ENCODE results near the gene MYNN. TPM values are rescaled to one million over a fixed set of nuclear protein-coding genes. Genes with fewer than 3 reads are reported as not detected.
A peak's percentile ranks its signal among the peaks of the same experiment; 100 is the strongest.

Gene MYNN
- total and polyA plus RNA-seq, 2 of the 13 experiments (the other 11 are each of a cell fraction or from before 2014, with no cell fraction given): 10.4 to 17.6 TPM

DNA sequence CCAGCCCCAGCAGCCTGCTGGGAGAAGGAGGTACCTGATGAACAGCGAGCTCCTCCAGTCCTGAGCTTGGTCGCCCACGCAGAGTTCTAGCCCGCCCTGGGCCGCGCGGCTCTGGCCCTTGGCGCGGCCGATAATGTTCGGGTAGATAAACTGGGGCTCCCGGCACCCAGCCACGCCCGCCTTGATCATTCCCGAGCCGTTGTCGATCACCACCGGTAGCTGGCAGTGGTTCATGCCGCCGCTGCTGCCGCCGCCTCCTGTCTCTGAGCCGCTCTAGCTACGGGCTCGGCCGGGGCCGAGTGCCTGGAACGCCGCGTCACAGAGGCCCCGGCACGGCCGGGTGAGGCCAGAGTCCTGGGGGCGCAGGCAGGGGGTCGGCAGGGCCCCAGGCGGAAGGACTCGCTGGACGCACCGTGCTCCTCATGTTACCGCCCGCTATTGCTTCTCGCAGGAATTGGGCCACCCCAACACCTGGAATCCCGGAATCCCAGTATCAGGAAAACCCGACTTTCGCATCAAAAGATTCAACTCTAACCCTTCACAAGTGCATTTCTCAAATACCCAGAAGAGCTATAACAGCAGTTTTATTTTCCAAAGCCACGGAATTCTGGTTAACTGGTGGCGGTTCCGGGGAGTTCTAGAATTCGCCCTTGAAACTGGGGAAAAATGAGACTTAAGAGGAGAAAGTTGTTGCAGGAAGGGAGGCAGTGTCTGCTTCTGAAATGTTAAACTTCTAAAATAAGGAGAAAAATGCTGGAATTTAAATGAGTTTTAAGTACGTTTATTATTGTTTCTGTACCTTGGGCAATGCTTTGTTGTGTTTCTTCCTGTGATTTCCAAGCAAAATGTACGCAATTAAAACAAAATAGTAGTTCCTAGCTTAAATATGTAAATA lies 3.7 kb upstream of the MYNN start, which contains the start of gene ACTRT3 (continued):
- TF ChIP-seq EP300 (IDR thresholded peaks at IDR 0.05; ENCODE audit: low read depth in 2 of 2, low read length in 2 of 2): no peak
- no peak for TF ChIP-seq EP300 (CRISPR knock-in tag; IDR thresholded peaks at IDR 0.05; ENCODE audit: borderline replicate concordance)
- TF ChIP-seq ZFP1 (CRISPR knock-in tag; IDR thresholded peaks at IDR 0.05): no peak
- no peak for TF ChIP-seq FOXO1 (CRISPR knock-in tag; IDR thresholded peaks at IDR 0.05)
- no peak for TF ChIP-seq ZNF841 (CRISPR knock-in tag; IDR thresholded peaks at IDR 0.05; ENCODE audit: borderline replicate concordance)
- no peak for TF ChIP-seq MAFK (conservative IDR thresholded peaks at IDR 0.05 in 1 of 2, IDR thresholded peaks at IDR 0.05 in 1 of 2; ENCODE audit: low read length in 2 of 2)
- no peak for TF ChIP-seq ONECUT2 (CRISPR knock-in tag; IDR thresholded peaks at IDR 0.05)
- TF ChIP-seq ZNF652 (CRISPR knock-in tag; IDR thresholded peaks at IDR 0.05; ENCODE audit: borderline replicate concordance, low read depth): no peak
- TF ChIP-seq RELA (CRISPR knock-in tag; IDR thresholded peaks at IDR 0.05): no peak
- TF ChIP-seq ZNF350 (CRISPR knock-in tag; IDR thresholded peaks at IDR 0.05; ENCODE audit: borderline replicate concordance, low read depth): peak; percentile 18; the same call in 1 of the 2 replicates
- TF ChIP-seq ZNF124 (CRISPR knock-in tag; IDR thresholded peaks at IDR 0.05): no peak
- TF ChIP-seq MEIS1 (CRISPR knock-in tag; IDR thresholded peaks at IDR 0.05; ENCODE audit: borderline replicate concordance): no peak
- no peak for TF ChIP-seq IRF1 (CRISPR knock-in tag; IDR thresholded peaks at IDR 0.05; ENCODE audit: low read depth)
- TF ChIP-seq ETV5 (CRISPR knock-in tag; IDR thresholded peaks at IDR 0.05; ENCODE audit: borderline replicate concordance): no peak
- TF ChIP-seq RERE (CRISPR knock-in tag; IDR thresholded peaks at IDR 0.05; ENCODE audit: low read depth): no peak
- TF ChIP-seq GLI4 (CRISPR knock-in tag; IDR thresholded peaks at IDR 0.05; ENCODE audit: borderline replicate concordance): no peak
- no peak for TF ChIP-seq BORCS8-MEF2B (CRISPR knock-in tag; IDR thresholded peaks at IDR 0.05)
- no peak for TF ChIP-seq ISX (CRISPR knock-in tag; conservative IDR thresholded peaks at IDR 0.05)
- TF ChIP-seq, protein P1, sequence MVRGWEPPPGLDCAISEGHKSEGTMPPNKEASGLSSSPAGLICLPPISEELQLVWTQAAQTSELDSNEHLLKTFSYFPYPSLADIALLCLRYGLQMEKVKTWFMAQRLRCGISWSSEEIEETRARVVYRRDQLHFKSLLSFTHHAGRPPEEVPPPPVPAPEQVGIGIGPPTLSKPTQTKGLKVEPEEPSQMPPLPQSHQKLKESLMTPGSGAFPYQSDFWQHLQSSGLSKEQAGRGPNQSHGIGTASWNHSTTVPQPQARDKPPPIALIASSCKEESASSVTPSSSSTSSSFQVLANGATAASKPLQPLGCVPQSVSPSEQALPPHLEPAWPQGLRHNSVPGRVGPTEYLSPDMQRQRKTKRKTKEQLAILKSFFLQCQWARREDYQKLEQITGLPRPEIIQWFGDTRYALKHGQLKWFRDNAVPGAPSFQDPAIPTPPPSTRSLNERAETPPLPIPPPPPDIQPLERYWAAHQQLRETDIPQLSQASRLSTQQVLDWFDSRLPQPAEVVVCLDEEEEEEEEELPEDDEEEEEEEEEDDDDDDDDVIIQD (CRISPR knock-in tag; IDR thresholded peaks at IDR 0.05; ENCODE audit: low read depth): no peak
- no peak for TF ChIP-seq ZNF432 (CRISPR knock-in tag; IDR thresholded peaks at IDR 0.05; ENCODE audit: borderline replicate concordance)
- no peak for TF ChIP-seq ETS1 (CRISPR knock-in tag; IDR thresholded peaks at IDR 0.05)
